Ishikawa (cell line): Measurements from ENCODE around the gene CDC20.

Source experiments
- CEBPB ChIP-seq: IDR thresholded peaks from 2 replicates; pipeline ENCODE4 v1.6.1; 2012
- CREB1 ChIP-seq: IDR thresholded peaks from 2 replicates; pipeline ENCODE4 v1.6.1; 2012; ENCODE audit warnings: low read depth
- EGR1 ChIP-seq: IDR thresholded peaks from 2 replicates; pipeline ENCODE4 v1.6.1; 2012
- EP300 ChIP-seq: IDR thresholded peaks from 2 replicates; pipeline ENCODE4 v1.6.1; 2012; ENCODE audit warnings: borderline replicate concordance
- FOXM1 ChIP-seq: IDR thresholded peaks from 2 replicates; pipeline ENCODE4 v1.6.1; 2012; ENCODE audit warnings: low read depth, borderline replicate concordance
- MAX ChIP-seq: IDR thresholded peaks from 2 replicates; pipeline ENCODE4 v1.6.1; 2012
- NFIC ChIP-seq: IDR thresholded peaks from 2 replicates; pipeline ENCODE4 v1.6.1; 2012
- RAD21 ChIP-seq: IDR thresholded peaks from 2 replicates; pipeline ENCODE4 v1.6.1; 2012; ENCODE audit warnings: low read depth
- REST ChIP-seq: IDR thresholded peaks from 2 replicates; pipeline ENCODE4 v1.6.1; 2012; ENCODE audit warnings: low read depth, mild to moderate bottlenecking
- TAF1 ChIP-seq: IDR thresholded peaks from 2 replicates; pipeline ENCODE4 v1.6.1; 2012; ENCODE audit warnings: low read depth, mild to moderate bottlenecking
- TCF12 ChIP-seq: IDR thresholded peaks from 2 replicates; pipeline ENCODE4 v1.6.1; 2012; ENCODE audit warnings: low read depth
- TEAD4 ChIP-seq: IDR thresholded peaks from 2 replicates; pipeline ENCODE4 v1.6.1; 2012
- USF1 ChIP-seq: IDR thresholded peaks from 2 replicates; pipeline ENCODE4 v1.6.1; 2012
- YY1 ChIP-seq: IDR thresholded peaks from 2 replicates; pipeline ENCODE4 v1.6.1; 2012; ENCODE audit warnings: low read depth
- ZBTB7A ChIP-seq: IDR thresholded peaks from 2 replicates; pipeline ENCODE4 v1.6.1; 2012; ENCODE audit warnings: low read depth

Gene CDC20

GRCh38 chr1:43318831-43319230 lies 40.0 kb upstream of the CDC20 start:
- TF ChIP-seq TEAD4 (no peak), NFIC (no peak)

GRCh38 chr1:43319288-43319687 lies 39.5 kb upstream of the CDC20 start:
- TF ChIP-seq TEAD4, result no peak
- TF ChIP-seq NFIC, result no peak
- no peak for TF ChIP-seq YY1
- no peak for TF ChIP-seq REST
- no peak for TF ChIP-seq TCF12
- no peak for TF ChIP-seq ZBTB7A
- TF ChIP-seq USF1, result no peak
- no peak for TF ChIP-seq EGR1
- no peak for TF ChIP-seq FOXM1
- no peak for TF ChIP-seq RAD21

- no peak for TF ChIP-seq MAX
- no peak for TF ChIP-seq USF1
- no peak for TF ChIP-seq TEAD4
- no peak for TF ChIP-seq YY1
- TF ChIP-seq CEBPB, result no peak
These were observed 39.0 kb upstream of the CDC20 start for GRCh38 chr1:43319766-43320165.

- TF ChIP-seq EGR1 (no peak), ZBTB7A (no peak), MAX (no peak), CREB1 (no peak), YY1 (no peak), TCF12 (no peak), REST (no peak), FOXM1 (no peak), NFIC (no peak), EP300 (no peak), RAD21 (no peak), USF1 (no peak), TAF1 (no peak), TEAD4 (no peak), CEBPB (no peak)
These were observed 37.4 kb upstream of the CDC20 start for GRCh38 chr1:43321331-43321891.

GRCh38 chr1:43322506-43322905 lies 36.3 kb upstream of the CDC20 start:
- TF ChIP-seq USF1 (no peak), NFIC (no peak), CREB1 (no peak), RAD21 (no peak), ZBTB7A (no peak), TEAD4 (no peak), EGR1 (no peak), TCF12 (no peak), EP300 (no peak), REST (no peak), MAX (no peak), YY1 (no peak), TAF1 (no peak), CEBPB (no peak), FOXM1 (no peak)
